Medulla oblongata (tissue), 1 donor: ENCODE measurements around the gene CCL15.
"Not testable (repeated sequence)": the region's sequence is repeated elsewhere in the genome, so short reads cannot be mapped to it uniquely, and the experiment has no call there.

Source experiments
- DNase-seq: peaks from one replicate; pipeline ENCODE4 v3.0.0-alpha.2; 2015; ENCODE audit errors: extremely low spot score

The CCL15 gene

DNA sequence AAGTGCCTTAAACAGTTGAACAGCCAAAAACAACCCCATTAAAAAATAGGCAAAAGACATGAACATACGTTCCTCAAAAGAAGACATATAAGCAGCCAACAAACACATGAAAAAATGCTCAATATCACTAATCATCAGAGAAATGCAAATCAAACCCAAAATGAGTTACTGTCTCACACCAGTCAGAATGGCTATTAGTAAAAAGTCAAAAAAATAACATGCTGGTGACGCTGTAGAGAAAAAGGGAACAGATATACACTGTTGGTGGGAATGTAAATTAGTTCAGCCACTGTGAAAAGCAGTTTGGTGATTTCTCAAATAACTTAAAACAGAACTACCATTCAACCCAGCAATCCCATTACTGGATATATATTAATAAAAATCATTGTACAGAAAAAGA, 6.0 kb downstream of the CCL15 start:
- not testable (repeated sequence) for DNase-seq

DNA sequence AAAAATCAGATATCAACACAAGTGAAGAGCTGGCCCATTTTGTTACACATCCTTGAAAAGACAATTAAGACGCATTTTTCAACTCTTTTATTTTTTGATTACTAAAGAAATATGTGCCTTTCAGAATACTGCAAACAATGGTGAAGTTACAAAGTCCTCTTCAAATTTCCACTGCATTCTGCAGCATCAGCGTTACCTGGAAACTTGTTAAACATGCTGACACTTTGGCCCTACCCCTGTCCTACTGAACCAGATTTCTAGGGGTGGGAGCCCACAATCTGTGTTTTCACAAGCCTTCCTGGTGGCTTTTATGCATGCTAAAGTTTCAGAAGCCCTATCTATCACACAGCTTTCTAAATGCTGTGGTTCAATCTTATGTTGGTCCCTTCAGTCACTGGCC, 10.3 kb downstream of the CCL15 start:
- no peak for DNase-seq

GRCh38 chr17:35988164-35988563, 13.2 kb downstream of the CCL15 start:
- no peak for DNase-seq

DNA sequence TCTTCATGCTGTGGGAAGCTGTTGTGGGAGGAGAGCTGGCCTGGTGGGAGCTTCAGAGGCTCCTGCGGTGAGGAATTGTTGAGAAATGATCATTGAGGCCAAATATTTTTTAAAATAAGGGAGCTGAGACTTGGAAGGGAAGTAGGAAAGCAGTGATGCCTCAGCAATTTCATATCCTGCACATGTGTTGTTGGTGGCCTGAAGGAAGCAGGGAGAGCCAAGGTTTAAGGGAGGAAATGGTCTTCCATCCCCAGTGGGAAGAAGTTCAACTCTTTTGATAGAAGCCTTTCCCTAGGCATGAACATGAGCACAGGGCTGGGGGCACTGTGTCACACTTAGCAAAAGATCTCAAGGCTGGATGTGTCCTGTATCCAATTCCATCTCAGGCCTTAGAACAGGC, 14.7 kb downstream of the CCL15 start, which contains the start of gene CCL14:
CCL14 (minus strand) TSS at position 87 of the 400 bp plus-strand sequence; CDS start at position 7, 80 bp downstream.
- no peak for DNase-seq

- no peak for DNase-seq
Observed at GRCh38 chr17:35984140-35984539, 17.2 kb downstream of the CCL15 start.

DNA sequence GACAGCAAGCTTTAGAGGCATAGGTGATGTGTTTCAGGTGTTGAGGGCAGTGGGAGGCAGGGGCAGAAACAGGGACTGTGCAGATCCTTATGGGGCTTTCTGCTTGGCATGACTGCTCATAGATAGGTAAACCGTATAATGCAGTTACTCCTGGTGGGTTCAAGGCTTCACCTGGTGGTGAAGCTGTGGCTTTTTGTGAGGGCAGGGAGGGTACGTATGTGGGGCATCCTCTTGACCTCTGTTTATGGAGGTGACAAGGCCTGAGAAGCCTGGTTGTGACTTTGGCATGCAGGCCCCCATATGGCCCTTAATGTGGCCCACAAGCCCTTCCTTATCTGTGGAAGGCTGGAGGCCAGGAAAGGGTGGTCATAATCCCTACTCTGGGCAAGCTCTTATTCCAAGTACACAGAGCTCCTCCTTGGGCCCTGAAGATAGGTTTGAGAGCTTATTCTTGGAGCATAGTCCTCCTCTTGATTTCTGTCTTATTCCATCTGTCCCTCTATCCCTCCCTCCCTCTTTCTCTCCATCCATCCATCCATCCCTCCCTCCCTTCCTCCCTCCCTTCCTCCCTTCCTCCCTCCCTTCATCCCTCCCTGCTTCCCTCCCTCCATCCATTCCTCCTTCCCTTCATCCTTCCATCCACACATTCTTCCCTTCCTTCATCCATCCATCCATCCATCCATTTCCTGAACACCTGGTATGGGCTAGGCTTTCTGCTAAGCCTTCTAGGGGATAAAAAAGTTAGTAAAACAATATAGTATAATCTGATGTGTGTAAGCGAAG, 18.8 kb downstream of the CCL15 start:
- no peak for DNase-seq

DNA sequence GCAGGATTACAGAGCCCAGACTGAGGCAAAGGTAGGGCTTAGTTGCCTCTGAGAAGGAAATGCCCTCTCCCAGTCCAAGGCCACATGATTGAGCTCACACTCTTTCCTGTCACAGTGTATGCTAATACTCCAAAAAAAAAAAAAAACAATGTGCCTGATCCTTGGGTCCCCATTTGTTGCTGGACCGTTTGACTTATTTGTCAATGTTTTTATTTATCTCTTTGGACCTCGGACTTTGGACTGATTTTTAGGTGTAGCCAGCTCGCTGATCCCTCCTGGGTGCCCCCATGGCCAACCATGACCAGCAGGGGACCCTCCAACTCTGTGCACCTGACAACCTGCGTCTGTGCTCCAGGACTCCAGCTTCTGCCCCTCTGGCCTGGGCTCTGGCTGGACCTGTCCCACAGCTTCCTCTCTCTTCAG, 19.4 kb downstream of the CCL15 start:
- no peak for DNase-seq

- no peak for DNase-seq
Observed at GRCh38 chr17:35981246-35981645, 20.1 kb downstream of the CCL15 start, which contains the start of gene CCL16. CCL16 (minus strand) TSS chr17:35981497; CDS start chr17:35981420, 77 bp downstream.

DNA sequence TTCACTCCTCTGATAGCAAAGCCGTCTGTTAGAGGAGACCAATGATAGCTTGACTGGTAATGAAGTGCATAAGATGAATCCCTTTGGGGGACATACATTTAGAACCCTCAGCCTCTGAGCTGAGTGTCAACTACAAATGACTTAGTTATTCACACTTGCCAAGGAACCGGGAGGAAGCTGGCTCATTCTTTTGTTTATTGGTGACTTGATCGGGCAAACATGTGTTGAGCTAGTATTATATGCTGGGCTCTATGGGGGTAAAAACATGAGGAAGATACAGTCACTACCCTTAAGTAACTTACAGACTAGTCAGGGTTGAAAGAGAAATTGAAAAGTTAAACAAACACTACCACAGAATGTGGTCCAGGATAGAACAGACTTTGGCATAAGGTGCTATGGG, 23.0 kb downstream of the CCL15 start:
- DNase-seq, result no peak

DNA sequence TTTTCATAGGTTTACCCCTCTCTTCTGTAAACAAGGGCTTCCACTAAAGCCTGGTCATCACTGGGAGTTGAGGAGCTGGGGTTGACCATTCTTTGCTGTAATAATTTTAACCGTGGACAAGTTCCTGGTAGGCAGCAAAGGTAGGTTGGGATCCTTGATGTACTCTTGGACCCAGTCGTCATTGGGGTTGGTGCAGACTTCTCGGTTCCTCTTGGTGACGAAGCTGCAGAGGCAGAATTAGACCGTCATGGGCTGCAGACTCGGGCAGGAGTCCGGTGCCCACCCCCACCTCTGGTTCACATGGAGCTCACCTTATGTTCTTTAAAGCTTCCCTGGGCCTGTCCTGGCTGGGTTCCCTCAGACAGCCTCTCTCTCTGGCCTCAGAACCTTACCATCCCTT, 23.8 kb downstream of the CCL15 start:
- no peak for DNase-seq

DNA sequence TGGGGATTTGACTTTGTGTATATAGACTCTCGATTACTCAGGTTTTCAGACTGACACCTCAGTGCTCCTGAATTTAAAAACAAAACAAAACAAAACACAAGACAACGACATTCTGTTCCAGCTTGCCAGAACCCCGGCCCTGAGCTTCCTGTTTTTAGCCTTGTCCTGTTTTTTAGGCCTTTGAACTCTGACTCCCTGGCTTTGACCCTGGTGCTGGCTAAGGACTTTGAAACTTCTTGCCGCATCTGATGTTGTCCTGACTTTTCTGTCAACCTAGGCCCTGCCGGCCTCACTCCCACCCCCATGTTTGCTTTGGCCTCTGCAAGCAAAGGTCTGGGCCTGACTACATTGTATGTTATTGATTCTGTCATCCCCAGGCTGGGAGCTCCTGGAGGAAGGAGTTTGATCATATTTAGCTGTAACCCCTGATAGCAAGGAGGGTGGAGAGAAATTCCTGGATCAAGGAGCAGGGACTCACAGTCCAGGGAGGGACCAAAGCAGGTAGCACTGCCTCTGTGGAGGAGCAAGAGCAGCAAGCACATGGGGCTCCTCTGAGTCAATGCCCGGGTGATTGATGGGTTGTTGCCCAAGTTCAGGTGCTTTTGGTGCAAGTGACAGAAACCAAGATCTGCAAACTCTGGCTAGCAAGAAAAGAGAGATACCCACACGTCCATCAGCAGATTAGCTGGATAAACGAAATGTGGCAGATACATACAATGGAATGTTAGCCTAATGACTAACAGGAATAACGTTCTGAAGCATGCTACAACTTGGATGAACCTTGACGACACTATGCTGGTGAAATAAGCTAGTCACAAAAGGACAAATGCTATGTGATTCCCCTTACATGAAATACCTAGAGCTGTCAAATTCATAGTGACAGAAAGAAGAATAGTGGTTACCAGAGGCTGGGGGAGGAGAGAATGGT, 27.8 kb downstream of the CCL15 start:
- DNase-seq, result no peak

GRCh38 chr17:35972945-35973332, 28.4 kb downstream of the CCL15 start:
- no peak for DNase-seq

- no peak for DNase-seq
Observed at GRCh38 chr17:35972535-35972934, 28.8 kb downstream of the CCL15 start.

DNA sequence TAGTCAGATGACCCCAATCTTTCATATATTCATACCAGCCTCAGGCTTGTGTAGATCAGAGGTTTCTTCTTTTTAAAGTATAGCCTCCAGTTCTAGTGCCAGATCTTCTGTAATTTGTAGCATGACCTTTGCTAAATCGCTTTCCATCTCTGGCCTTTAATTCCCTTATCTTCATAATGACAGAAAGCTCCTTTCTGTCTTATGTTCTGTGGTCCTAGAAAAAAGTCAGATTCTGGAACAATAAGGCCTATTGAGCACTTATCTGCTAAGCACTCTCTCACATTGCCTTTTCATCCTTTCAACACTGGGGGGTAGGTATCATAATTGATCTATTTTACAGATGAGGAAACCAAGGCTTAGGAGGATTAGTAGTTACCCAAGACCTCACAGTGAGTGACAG, 29.3 kb downstream of the CCL15 start:
- no peak for DNase-seq

DNA sequence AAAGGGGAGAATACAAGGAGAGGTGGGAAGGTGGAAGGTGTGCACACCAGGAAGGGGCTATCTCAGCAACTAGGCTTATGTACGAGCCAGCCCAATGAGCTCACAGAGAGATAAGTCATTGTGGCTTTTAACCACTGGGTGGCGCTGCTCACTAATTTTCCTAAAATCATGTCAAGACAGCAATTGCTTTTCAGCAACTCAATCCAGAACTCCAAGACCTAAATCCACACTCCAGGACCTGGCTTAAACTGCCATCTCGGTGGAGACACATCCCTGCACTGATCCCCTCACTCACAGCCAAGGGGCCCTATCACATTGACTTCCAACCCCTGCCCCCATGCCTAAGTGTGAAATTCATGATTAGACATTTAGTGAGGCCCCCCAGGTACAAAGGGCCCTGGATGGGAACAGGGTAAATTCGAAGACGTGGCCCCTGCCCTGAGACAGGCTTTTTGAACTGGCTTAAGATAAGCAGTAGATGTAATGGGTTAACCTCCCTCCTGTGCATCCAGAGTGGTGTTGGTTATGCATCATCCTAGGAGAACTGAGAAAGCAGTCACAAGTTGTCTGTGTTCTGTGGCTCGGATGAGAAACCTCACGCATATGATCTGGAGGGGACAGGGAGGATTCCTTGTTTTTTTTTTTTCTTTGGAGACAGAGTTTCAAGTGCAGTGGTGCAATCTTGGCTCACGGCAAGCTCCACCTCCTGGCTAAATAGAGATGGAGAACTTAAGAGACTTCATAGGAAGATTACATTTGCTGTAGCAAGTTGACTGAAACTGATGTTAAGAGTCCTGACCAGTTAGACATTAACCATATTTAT, 31.6 kb downstream of the CCL15 start:
- DNase-seq, result peak; percentile 92

DNA sequence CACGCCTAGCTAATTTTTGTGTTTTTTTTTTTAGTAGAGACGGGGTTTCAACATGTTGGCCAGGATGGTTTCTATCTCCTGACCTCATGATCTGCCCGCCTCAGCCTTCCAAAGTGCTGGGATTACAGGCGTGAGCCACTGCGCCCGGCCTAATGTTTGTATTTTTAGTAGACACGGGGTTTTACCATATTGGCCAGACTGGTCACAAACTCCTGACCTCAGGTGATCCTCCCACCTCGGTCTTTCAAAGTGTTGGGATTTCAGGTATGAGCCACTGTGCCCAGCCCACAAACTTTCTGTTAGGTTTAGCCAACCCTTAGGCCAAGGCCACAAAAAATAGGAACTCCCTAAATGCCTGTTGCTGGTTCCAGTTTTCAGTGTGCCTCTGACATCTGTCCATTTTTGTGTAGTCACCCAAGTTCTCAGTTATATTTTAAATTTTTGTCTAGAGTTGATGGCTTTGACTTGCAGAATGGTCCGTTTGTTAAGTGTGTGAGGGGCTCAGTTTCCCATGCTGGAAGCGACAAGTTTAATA, 32.8 kb downstream of the CCL15 start:
- DNase-seq, result no peak

GRCh38 chr17:35965272-35965671, 36.1 kb downstream of the CCL15 start:
- DNase-seq, result no peak

DNA sequence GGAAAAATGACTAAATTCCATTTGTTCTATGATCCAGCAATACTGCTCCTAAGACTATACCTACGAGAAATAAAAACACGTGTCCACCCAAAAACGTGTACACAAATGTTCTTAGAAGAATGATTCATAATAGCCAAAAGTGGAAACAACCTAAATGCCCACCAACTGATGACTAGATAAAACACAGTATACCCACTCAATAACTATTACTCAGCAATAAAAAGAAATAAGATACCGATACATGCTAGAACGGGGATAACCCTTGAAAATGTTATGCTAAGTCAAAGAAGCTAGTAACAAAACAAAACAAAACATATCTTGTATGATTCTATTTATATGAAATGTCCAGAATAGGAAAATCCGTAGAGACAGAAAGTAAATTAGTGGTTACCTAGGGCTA, 37.7 kb downstream of the CCL15 start:
- no peak for DNase-seq

DNA sequence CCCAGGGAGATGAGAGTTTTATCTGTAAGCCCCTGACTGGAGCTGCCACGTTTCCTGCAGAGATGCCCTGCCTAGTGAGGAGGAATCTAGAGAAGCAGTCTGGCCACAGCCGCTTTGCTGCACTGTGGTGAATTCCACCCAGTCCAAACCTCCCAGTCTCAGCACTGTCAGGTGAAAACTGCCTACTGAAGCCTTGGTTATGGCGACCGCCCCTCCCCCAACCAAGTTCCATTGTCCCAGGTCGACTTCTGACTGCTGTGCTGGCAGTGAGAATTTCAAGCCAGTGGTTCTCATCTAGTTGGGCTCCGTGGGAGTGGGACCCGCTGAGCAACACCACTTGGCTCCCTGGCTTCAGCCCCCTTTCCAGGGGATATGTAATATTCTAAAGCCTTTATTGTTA, 47.6 kb downstream of the CCL15 start:
- no peak for DNase-seq

GRCh38 chr17:35949401-35949800, 52.0 kb downstream of the CCL15 start:
- no peak for DNase-seq

GRCh38 chr17:35948092-35948491, 53.3 kb downstream of the CCL15 start:
- DNase-seq, result no peak
